GM21717 (cell line): ENCODE data around the gene NTMT1.
A peak's percentile ranks its signal among the peaks of the same experiment; 100 is the strongest.

ENCODE experiments used
- ATAC-seq: cut with Tn5 transposase; IDR thresholded peaks from one replicate; pipeline ENCODE4 v1.9.1; 2021; ENCODE audit warnings: mild to moderate bottlenecking, moderate library complexity; ENCODE audit not compliant: unreplicated experiment

The NTMT1 gene

GRCh38 chr9:129613520-129614175 is 12.3 kb upstream of the NTMT1 start:
- ATAC-seq, result no peak

GRCh38 chr9:129614932-129615331 is 11.0 kb upstream of the NTMT1 start:
- no peak for ATAC-seq

GRCh38 chr9:129615407-129616285 is 10.3 kb upstream of the NTMT1 start:
- ATAC-seq, result no peak

- ATAC-seq, result no peak
These were observed 8.8 kb upstream of the NTMT1 start for GRCh38 chr9:129617167-129617566.

GRCh38 chr9:129619787-129620668 is 5.9 kb upstream of the NTMT1 start:
- no peak for ATAC-seq

GRCh38 chr9:129620669-129621295 is 5.2 kb upstream of the NTMT1 start, which contains the start of gene C9orf50:
Gene C9orf50 (minus strand): TSS chr9:129621101. CDS start chr9:129620574, 527 bp downstream.
- no peak for ATAC-seq

- no peak for ATAC-seq
These were observed 2.6 kb upstream of the NTMT1 start for GRCh38 chr9:129623331-129623730.

- no peak for ATAC-seq
These were observed 1.7 kb upstream of the NTMT1 start for GRCh38 chr9:129624168-129624759.

- ATAC-seq, result no peak
These were observed 1.0 kb upstream of the NTMT1 start for GRCh38 chr9:129624947-129625346.

GRCh38 chr9:129626625-129627284 is 792 bp downstream of the NTMT1 start:
- peak; percentile 27 for ATAC-seq

- ATAC-seq, result no peak
These were observed 1.8 kb downstream of the NTMT1 start for GRCh38 chr9:129627556-129628440.

- ATAC-seq, result no peak
These were observed 2.7 kb downstream of the NTMT1 start for GRCh38 chr9:129628709-129629108.

GRCh38 chr9:129629251-129629820 is 3.4 kb downstream of the NTMT1 start:
- no peak for ATAC-seq

- no peak for ATAC-seq
These were observed 5.2 kb downstream of the NTMT1 start for GRCh38 chr9:129630967-129631673.

GRCh38 chr9:129631674-129632129 is 5.7 kb downstream of the NTMT1 start:
- no peak for ATAC-seq

- ATAC-seq, result no peak
These were observed 6.5 kb downstream of the NTMT1 start for GRCh38 chr9:129632460-129632859.

- ATAC-seq, result no peak
These were observed 7.2 kb downstream of the NTMT1 start for GRCh38 chr9:129633207-129633606.

GRCh38 chr9:129633848-129634247 is 7.9 kb downstream of the NTMT1 start:
- no peak for ATAC-seq
